K562 (cell line): ENCODE measurements around the gene PRKCE.

ENCODE experiments used
- ARNT ChIP-seq, 2 experiments: fragments of 450-650 bp; IDR thresholded peaks; 2 replicates each; pipeline ENCODE4 v1.6.1; 2016; ENCODE audit warnings: mild to moderate bottlenecking in 1 of 2
- DDX20 ChIP-seq: fragments of 450-650 bp; IDR thresholded peaks from 2 replicates; pipeline ENCODE4 v1.6.1; 2016; ENCODE audit warnings: missing genetic modification characterization, low read depth, mild to moderate bottlenecking, missing compliant biosample characterization, moderate library complexity
- ESRRA ChIP-seq: fragments of 450-650 bp; IDR thresholded peaks from 2 replicates; pipeline ENCODE4 v1.6.1; 2014; ENCODE audit warnings: low read depth, mild to moderate bottlenecking, moderate library complexity, borderline replicate concordance
- HNRNPL ChIP-seq: fragments of 200-400 bp; formaldehyde crosslinking; IDR thresholded peaks from 2 replicates; pipeline ENCODE4 v1.6.1; 2017; ENCODE audit warnings: low read depth, mild to moderate bottlenecking, low read length
- POLR2AphosphoS2 ChIP-seq: IDR thresholded peaks from 2 replicates; pipeline ENCODE4 v1.6.1; 2012; ENCODE audit warnings: low read length, improper control_type of control experiment
- RB1 ChIP-seq: fragments of 450-650 bp; IDR thresholded peaks from 2 replicates; pipeline ENCODE4 v1.6.1; 2017; ENCODE audit warnings: low read depth, mild to moderate bottlenecking
- TF ChIP-seq, protein P1 (sequence below): sonication (generic); formaldehyde crosslinking; IDR thresholded peaks from 2 replicates; pipeline ENCODE4 v1.8.0; 2022; ENCODE audit warnings: missing genetic modification reagents, mild to moderate bottlenecking, borderline replicate concordance
- TF ChIP-seq, protein P2 (sequence below): fragments of 250-450 bp; sonication (Bioruptor Pico); IDR thresholded peaks from 2 replicates; pipeline ENCODE4 v1.4.0; 2020; ENCODE audit warnings: mild to moderate bottlenecking, moderate library complexity
- TF ChIP-seq, protein P3 (sequence below): fragments of 250-450 bp; sonication (Bioruptor Pico); IDR thresholded peaks from 2 replicates; pipeline ENCODE4 v1.4.0; 2020; ENCODE audit warnings: mild to moderate bottlenecking

DNA sequence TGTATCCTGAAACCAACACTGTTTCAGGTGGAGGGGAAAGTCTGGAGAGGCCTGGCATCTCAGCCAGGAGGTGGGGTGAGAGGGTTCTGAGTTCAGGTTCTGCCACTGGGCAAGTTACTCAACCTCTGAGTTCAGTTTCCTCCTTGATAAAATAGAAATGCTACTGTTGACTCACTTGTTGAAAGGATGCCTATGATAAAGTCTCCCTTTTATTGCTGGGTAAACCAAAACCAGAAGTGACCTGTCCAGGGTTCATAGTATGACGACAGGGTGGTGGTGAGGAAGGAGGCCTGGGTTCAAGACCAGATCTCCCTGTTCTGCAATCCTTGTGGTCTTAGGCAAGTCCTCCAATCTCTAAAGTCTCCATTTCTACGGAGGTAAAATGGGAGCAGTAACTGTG, 232.7 kb downstream of the PRKCE start:
- TF ChIP-seq ESRRA (no peak), ARNT (IDR thresholded peaks at IDR 0.05) (no peak), RB1 (no peak), DDX20 (tag) (no peak), HNRNPL (no peak), POLR2AphosphoS2 (no peak)
- TF ChIP-seq, protein P1, sequence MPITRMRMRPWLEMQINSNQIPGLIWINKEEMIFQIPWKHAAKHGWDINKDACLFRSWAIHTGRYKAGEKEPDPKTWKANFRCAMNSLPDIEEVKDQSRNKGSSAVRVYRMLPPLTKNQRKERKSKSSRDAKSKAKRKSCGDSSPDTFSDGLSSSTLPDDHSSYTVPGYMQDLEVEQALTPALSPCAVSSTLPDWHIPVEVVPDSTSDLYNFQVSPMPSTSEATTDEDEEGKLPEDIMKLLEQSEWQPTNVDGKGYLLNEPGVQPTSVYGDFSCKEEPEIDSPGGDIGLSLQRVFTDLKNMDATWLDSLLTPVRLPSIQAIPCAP (CRISPR knock-in tag): no peak
- TF ChIP-seq, protein P2, sequence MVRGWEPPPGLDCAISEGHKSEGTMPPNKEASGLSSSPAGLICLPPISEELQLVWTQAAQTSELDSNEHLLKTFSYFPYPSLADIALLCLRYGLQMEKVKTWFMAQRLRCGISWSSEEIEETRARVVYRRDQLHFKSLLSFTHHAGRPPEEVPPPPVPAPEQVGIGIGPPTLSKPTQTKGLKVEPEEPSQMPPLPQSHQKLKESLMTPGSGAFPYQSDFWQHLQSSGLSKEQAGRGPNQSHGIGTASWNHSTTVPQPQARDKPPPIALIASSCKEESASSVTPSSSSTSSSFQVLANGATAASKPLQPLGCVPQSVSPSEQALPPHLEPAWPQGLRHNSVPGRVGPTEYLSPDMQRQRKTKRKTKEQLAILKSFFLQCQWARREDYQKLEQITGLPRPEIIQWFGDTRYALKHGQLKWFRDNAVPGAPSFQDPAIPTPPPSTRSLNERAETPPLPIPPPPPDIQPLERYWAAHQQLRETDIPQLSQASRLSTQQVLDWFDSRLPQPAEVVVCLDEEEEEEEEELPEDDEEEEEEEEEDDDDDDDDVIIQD: no peak
- TF ChIP-seq, protein P3, sequence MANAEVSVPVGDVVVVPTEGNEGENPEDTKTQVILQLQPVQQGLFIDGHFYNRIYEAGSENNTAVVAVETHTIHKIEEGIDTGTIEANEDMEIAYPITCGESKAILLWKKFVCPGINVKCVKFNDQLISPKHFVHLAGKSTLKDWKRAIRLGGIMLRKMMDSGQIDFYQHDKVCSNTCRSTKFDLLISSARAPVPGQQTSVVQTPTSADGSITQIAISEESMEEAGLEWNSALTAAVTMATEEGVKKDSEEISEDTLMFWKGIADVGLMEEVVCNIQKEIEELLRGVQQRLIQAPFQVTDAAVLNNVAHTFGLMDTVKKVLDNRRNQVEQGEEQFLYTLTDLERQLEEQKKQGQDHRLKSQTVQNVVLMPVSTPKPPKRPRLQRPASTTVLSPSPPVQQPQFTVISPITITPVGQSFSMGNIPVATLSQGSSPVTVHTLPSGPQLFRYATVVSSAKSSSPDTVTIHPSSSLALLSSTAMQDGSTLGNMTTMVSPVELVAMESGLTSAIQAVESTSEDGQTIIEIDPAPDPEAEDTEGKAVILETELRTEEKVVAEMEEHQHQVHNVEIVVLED: no peak
